AG04449 (cell line): ENCODE measurements around the gene BBX.

Experiments used
- CTCF ChIA-PET: fragments of 350-600 bp; formaldehyde crosslinking; extraction: SDS; loops from one replicate; lab custom pipeline; 2021; ENCODE audit warnings: antibody characterized with exemption; lab: Yijun Ruan, JAX
- POLR2A ChIA-PET: fragments of 400-600, 350-600 bp; formaldehyde crosslinking; extraction: SDS; loops from one replicate; lab custom pipeline; 2020; ENCODE audit warnings: antibody characterized with exemption, inconsistent platforms; lab: Yijun Ruan, JAX
- DNase-seq: peaks from one replicate; pipeline ENCODE4 v3.0.0-alpha.2; 2010; ENCODE audit warnings: low read depth, low spot score
- H3K4me3 ChIP-seq: 2 replicates; pipeline ENCODE4 v1.5.1; 2011; ENCODE audit warnings: low read depth, mild to moderate bottlenecking, control low read depth, low read length
- TF ChIP-seq, protein P1 (sequence below): IDR thresholded peaks from one replicate; pipeline ENCODE4 v1.5.1; 2011; ENCODE audit warnings: mild to moderate bottlenecking, moderate library complexity, low read length, control low read depth, inconsistent platforms; ENCODE audit not compliant: insufficient read depth; ENCODE audit errors: missing control alignments

BBX gene

DNA sequence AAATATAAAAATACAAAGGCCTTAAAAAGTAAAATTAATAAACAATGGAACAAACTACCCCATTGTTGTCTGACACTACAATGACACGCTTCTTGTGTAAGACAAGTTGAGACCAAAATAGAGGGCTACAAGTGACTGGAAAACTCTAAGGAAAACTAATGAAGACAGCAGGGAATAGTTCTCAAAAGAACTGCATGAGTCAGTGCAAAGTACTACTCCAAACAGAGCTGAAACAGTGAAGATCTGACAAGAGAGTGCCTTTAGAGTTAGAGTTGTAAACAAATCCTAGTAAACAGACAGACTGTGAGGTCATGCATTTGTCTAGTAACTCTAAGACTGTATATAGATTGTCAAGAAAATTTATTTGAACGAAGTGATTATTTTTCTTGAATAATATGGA is 233.9 kb downstream of the BBX start:
- ChIA-PET CTCF (interaction anchor here (1.2 to 1.7 kb wide), 7 partner anchors 9 to 171 kb away, joined by 3 to 8 read pairs (median 5); no protein-coding TSS in a partner anchor), POLR2A (no interaction called here)
- no peak overlapping the region for H3K4me3 ChIP-seq
- TF ChIP-seq, protein P1, sequence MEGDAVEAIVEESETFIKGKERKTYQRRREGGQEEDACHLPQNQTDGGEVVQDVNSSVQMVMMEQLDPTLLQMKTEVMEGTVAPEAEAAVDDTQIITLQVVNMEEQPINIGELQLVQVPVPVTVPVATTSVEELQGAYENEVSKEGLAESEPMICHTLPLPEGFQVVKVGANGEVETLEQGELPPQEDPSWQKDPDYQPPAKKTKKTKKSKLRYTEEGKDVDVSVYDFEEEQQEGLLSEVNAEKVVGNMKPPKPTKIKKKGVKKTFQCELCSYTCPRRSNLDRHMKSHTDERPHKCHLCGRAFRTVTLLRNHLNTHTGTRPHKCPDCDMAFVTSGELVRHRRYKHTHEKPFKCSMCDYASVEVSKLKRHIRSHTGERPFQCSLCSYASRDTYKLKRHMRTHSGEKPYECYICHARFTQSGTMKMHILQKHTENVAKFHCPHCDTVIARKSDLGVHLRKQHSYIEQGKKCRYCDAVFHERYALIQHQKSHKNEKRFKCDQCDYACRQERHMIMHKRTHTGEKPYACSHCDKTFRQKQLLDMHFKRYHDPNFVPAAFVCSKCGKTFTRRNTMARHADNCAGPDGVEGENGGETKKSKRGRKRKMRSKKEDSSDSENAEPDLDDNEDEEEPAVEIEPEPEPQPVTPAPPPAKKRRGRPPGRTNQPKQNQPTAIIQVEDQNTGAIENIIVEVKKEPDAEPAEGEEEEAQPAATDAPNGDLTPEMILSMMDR, result no peak
- DNase-seq, result no peak

DNA sequence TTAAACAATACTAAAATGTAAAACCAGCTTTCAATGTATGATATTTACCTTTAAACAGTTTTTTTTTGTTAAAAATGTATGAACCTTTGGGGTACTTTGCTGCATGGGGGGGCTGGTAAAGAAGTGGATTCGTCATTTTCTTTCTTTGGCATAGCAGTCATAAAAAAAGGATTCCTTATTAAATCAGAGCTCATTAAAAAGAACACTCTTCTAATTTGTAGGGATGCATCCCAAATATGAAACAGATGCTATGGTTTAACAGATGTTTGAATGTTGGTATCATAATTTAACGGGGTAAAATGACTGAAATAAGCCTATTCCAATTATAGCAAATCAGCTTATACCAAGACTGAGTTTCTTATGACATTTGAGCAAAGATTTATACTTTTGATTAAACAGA is 234.4 kb downstream of the BBX start:
- ChIA-PET CTCF (interaction anchor here (0.8 to 1.7 kb wide), 9 partner anchors 8 to 170 kb away, joined by 3 to 8 read pairs (median 4); no protein-coding TSS in a partner anchor), POLR2A (no interaction called here)
- no peak overlapping the region for H3K4me3 ChIP-seq
- DNase-seq, result no peak
- TF ChIP-seq, protein P1, result no peak

DNA sequence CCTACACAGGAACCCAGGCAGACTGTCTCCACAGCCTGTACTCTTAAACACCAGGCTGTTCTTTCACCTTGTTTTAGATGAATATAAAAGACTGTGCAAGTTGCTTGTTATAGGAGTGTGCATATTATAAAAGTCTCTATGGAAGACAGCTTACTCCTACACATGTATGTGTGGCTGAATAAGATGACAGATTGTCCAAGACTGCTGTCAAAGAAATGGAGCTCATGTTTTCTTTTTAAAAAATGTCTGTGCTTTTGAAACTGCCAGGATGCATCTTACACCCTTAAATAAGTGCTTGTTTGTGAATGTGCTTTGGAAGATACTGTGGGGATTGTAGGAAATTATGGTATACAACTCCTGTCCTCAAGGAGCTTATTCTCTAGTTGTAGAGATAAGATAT is 237.4 kb downstream of the BBX start:
- ChIA-PET CTCF (interaction anchor here (0.6 to 1.0 kb wide), 3 partner anchors 12 to 82 kb away, joined by 3 read pairs; no protein-coding TSS in a partner anchor), POLR2A (no interaction called here)
- no peak overlapping the region for H3K4me3 ChIP-seq
- DNase-seq, result no peak
- TF ChIP-seq, protein P1, result no peak

DNA sequence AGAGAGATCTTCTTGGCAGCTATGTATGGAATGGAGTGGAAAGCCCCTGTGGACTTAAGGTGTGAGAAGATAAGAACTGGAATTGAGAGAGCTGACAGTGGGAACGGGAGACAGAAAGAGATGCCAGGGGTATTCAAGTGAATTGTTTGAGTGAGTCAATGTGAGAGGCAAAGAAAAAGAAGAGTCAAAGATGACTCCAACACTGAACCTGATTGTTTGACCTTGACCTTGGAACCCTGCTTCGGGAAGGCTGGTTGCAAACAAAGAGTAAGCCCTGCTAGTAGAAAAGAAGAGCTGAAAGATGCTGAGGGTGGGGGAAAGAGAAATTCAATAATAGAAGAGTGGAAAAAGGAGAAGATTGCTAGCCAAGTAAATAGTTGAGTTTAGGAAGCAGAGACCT is 238.6 kb downstream of the BBX start:
- POLR2A ChIA-PET, result no interaction called here
- DNase-seq, result no peak
- CTCF ChIA-PET, result interaction anchor here (0.6 to 1.1 kb wide), 2 partner anchors 10 to 75 kb away, joined by 3 to 4 read pairs; no protein-coding TSS in a partner anchor
- TF ChIP-seq, protein P1, result no peak
- H3K4me3 ChIP-seq, result no peak overlapping the region

DNA sequence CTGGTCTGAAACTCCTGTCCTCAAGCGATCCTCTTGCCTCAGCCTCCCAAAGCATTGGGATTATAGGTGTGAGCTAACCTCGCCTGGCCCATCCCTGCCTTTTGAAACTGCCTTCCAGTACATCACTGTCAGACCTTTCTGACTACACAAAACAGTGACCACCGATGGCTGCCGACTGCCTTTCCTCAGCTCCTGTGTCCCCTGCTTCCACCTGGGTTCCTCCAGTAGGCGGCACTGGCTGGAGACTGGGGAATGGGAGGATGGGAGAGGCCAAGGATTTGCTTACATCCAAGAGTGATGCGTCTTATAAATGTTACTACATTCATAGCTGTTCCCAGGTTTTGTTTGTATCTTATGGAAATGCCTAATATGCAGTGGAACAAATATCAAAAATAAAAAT is 242.8 kb downstream of the BBX start:
- H3K4me3 ChIP-seq, result no peak overlapping the region
- TF ChIP-seq, protein P1, result no peak
- CTCF ChIA-PET, result interaction anchor here (1.5 to 2.8 kb wide), 2 partner anchors 9 to 13 kb away, joined by 4 to 13 read pairs; no protein-coding TSS in a partner anchor
- POLR2A ChIA-PET, result interaction anchor here (1.1 kb wide), 1 partner anchor 8 kb away, joined by 3 read pairs; no protein-coding TSS in a partner anchor
- DNase-seq, result no peak

DNA sequence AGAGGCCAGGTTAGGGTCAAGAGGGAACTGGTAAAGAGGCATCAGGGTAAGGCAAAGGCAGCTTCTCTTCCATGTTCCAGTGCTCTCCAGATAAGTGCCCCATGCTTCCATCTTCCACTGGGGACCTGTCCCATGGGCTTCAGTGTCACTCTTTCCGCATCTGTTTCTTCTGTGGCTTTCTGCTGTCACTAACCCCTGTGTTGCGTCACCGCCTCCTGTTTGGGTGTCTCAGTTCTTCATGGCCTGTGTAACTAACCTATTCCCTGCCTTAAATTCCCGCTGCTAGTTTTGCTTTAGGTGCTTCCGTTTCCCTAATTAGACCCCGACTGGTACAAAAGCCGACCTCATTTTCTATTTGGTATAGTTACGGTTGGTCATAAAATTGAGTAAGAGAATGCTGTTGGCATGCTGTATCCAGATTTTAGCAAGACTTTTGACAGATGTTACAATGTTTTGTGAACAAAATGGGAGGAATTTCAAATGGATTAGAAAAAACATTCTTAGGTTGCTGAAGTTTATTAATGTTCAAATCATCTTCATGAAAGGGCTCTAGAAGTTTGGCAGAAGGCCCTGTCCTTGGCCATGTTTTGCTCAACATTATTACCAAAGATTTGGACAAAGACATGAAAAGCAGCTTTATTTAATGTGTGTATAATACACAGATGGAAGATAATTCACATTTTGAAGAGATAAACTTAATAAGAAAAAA is 245.3 kb downstream of the BBX start:
- no peak overlapping the region for H3K4me3 ChIP-seq
- ChIA-PET POLR2A (no interaction called here), CTCF (interaction anchor here (1.1 to 2.8 kb wide), 3 partner anchors 11 to 16 kb away, joined by 3 to 13 read pairs (median 3); no protein-coding TSS in a partner anchor)
- TF ChIP-seq, protein P1, result no peak
- no peak for DNase-seq
